Stomach (tissue), 9 donors: ENCODE data around the gene ZC3H6. TPM values are rescaled to one million over a fixed set of nuclear protein-coding genes. Genes with fewer than 3 reads are reported as not detected.

Experiments
- DNase-seq, 2 donors: peaks; one replicate each; pipeline versions ENCODE4 v3.0.0 to v3.0.0-alpha.2; 2013 to 2019
- H3K27ac ChIP-seq, 5 donors: fragments of 200-600 bp in 4 of 5; sonication (generic) in 4 of 5; one replicate each; pipeline ENCODE4 v1.5.1; 2013 to 2019; ENCODE audit warnings: mild to moderate bottlenecking in 1 of 5, moderate library complexity in 1 of 5
- H3K27me3 ChIP-seq, 3 donors: fragments of 200-600 bp; sonication (generic); one replicate each; pipeline ENCODE4 v1.5.1; 2017 to 2019; ENCODE audit warnings: mixed run types in 1 of 3
- H3K36me3 ChIP-seq, 4 donors: fragments of 200-600 bp; sonication (generic); 1 replicate in 3 of 4; 2 replicates in 1 of 4; pipeline ENCODE4 v1.5.1; 2016 to 2019
- H3K4me1 ChIP-seq, 4 donors: fragments of 200-600 bp; sonication (generic); one replicate each; pipeline ENCODE4 v1.5.1; 2016 to 2019
- H3K4me3 ChIP-seq, 4 donors: fragments of 200-600 bp; sonication (generic) in 3 of 4; one replicate each; pipeline ENCODE4 v1.5.1; 2016 to 2019; ENCODE audit warnings: mild to moderate bottlenecking in 1 of 4
- H3K9me3 ChIP-seq, 4 donors: fragments of 200-600 bp; sonication (generic); one replicate each; pipeline ENCODE4 v1.5.1; 2016 to 2019
- CTCF ChIP-seq, 7 experiments: fragments of 450-650 bp in 4 of 7; fragments of 200-600 bp in 3 of 7; sonication (generic) in 3 of 7; IDR thresholded peaks; one replicate each; pipeline ENCODE4 v1.5.1; 2016 to 2019; ENCODE audit warnings: antibody characterized with exemption in 7 of 7, control low read depth in 2 of 7, mild to moderate bottlenecking in 1 of 7
- EP300 ChIP-seq: sonication (generic); formaldehyde crosslinking; IDR thresholded peaks from one replicate; pipeline ENCODE4 v1.6.1; 2017; ENCODE audit warnings: antibody characterized with exemption
- POLR2A ChIP-seq, 4 donors: fragments of 450-650 bp; IDR thresholded peaks; one replicate each; pipeline ENCODE4 v1.6.1; 2016; ENCODE audit warnings: antibody characterized with exemption in 4 of 4, control low read depth in 2 of 4, mild to moderate bottlenecking in 1 of 4, moderate library complexity in 1 of 4
- POLR2AphosphoS5 ChIP-seq, 3 donors: sonication (generic); formaldehyde crosslinking; IDR thresholded peaks; one replicate each; pipeline ENCODE4 v1.6.1; 2016; ENCODE audit warnings: antibody characterized with exemption in 3 of 3
- WGBS, 5 donors: extraction: QIAGEN DNeasy Blood & Tissue Kit in 3 of 5; methylation state at CpG; one replicate each; pipeline versions ENCODE4 v1.1.5 to v1.1.7; 2013 to 2018; 5-methylcytosine and 5-hydroxymethylcytosine counted together
- intact Hi-C: fragments of 100-400 bp; cut with DNase I; formaldehyde crosslinking; loops from one replicate; pipeline ENCODE4 v1.15.1; 2023; ENCODE audit warnings: low total_unique reads
- polyA plus RNA-seq, 3 donors: library from polyadenylated mRNA; stranded (reverse); fragments of 200-250 nt; gene quantifications; one replicate each; pipeline ENCODE4 v1.2.3, GENCODE V29; 2013
- total RNA-seq, 5 donors: library from RNA; depleted of rRNA; stranded (reverse); fragments of >200 nt; gene quantifications; one replicate each; pipeline versions ENCODE4 v1.1.0 to v1.2.3, GENCODE V29; 2014 to 2016
- donor health status: healthy with polysubstance abuse.
- donor health status: Bipolar disorder and iron deficiency.
- donor health status: healthy.

The ZC3H6 gene
- total and polyA plus RNA-seq, 8 donors: 0.61 to 15.6 (median 2.9) TPM

- Histone ChIP-seq H3K36me3 (no peaks in the 10 kb centered on the region), H3K27me3 (no peaks in the 10 kb centered on the region), H3K4me1 (peaks cover 0 to 12% (median 0%) of the 10 kb centered on the region in 4 donors), H3K27ac (no peak overlapping the region), H3K9me3 (no peaks in the 10 kb centered on the region), H3K4me3 (no peak overlapping the region)
- no peak for DNase-seq
- intact Hi-C loops: no loop called here
- no peak for TF ChIP-seq POLR2A (IDR thresholded peaks at IDR 0.05)
- TF ChIP-seq CTCF (IDR thresholded peaks at IDR 0.05): no peak
- TF ChIP-seq EP300: no peak
- no peak for TF ChIP-seq POLR2AphosphoS5 (IDR thresholded peaks at IDR 0.05)
- WGBS, 5 donors: 41 to 85% (median 60%) methylated on average over 1 of the region's 1 CpG
Observed at GRCh38 chr2:112290648-112291047, 15.3 kb downstream of the ZC3H6 start.

- Histone ChIP-seq H3K4me3 (no peak overlapping the region), H3K4me1 (peaks cover 0 to 18% (median 0%) of the 10 kb centered on the region in 4 donors), H3K27ac (no peak overlapping the region), H3K27me3 (no peaks in the 10 kb centered on the region), H3K36me3 (no peaks in the 10 kb centered on the region), H3K9me3 (no peaks in the 10 kb centered on the region)
- TF ChIP-seq CTCF (IDR thresholded peaks at IDR 0.05): no peak
- WGBS, 5 donors: 70 to 85% (median 76%) methylated on average over 8 of the region's 8 CpGs
- no peak for DNase-seq
- intact Hi-C loops: no loop called here
Observed at GRCh38 chr2:112293636-112294401, 18.4 kb downstream of the ZC3H6 start.

GRCh38 chr2:112295407-112296078 lies 20.1 kb downstream of the ZC3H6 start:
- DNase-seq: no peak
- H3K36me3 ChIP-seq: no peaks in the 10 kb centered on the region
- H3K4me3 ChIP-seq: no peak overlapping the region
- intact Hi-C loops: no loop called here
- peaks cover 0 to 18% (median 0%) of the 10 kb centered on the region in 4 donors for H3K4me1 ChIP-seq
- 68 to 88% (median 80%) methylated on average over 5 of the region's 5 CpGs for WGBS, 5 donors
- TF ChIP-seq CTCF (IDR thresholded peaks at IDR 0.05) (no peak), POLR2A (IDR thresholded peaks at IDR 0.05) (no peak), EP300 (no peak), POLR2AphosphoS5 (IDR thresholded peaks at IDR 0.05) (no peak)
- no peak overlapping the region for H3K27ac ChIP-seq
- H3K27me3 ChIP-seq: no peaks in the 10 kb centered on the region
- H3K9me3 ChIP-seq: no peaks in the 10 kb centered on the region

- TF ChIP-seq POLR2A (IDR thresholded peaks at IDR 0.05): no peak
- TF ChIP-seq POLR2AphosphoS5 (IDR thresholded peaks at IDR 0.05): no peak
- no peak for TF ChIP-seq EP300
- TF ChIP-seq CTCF (IDR thresholded peaks at IDR 0.05): no peak
- H3K27ac ChIP-seq: no peak overlapping the region
- H3K4me3 ChIP-seq: no peak overlapping the region
- DNase-seq: no peak
- H3K27me3 ChIP-seq: no peaks in the 10 kb centered on the region
- H3K9me3 ChIP-seq: no peaks in the 10 kb centered on the region
- intact Hi-C loops: no loop called here
- peaks cover 0 to 21% (median 5%) of the 10 kb centered on the region in 4 donors for H3K4me1 ChIP-seq
- peaks cover 0 to 7% (median 0%) of the 10 kb centered on the region in 4 donors for H3K36me3 ChIP-seq
- 76 to 91% (median 88%) methylated on average over 2 of the region's 2 CpGs for WGBS, 5 donors
Observed at GRCh38 chr2:112296407-112296806, 21.0 kb downstream of the ZC3H6 start.
